CD4-positive, alpha-beta T cell (primary cell): ENCODE measurements around the gene ZNF624. TPM values are rescaled to one million over a fixed set of nuclear protein-coding genes. Genes with fewer than 3 reads are reported as not detected.

ENCODE experiments used
- ATAC-seq: fragments of 200-7000 bp; cut with Tn5 transposase; one replicate; pipeline ENCODE4 v1.10.0; 2022; ENCODE audit warnings: mild to moderate bottlenecking; ENCODE audit not compliant: poor library complexity
- CTCF ChIA-PET: fragments of 350-600 bp; sonication (Branson Sonifier 250); formaldehyde crosslinking; loops from one replicate; lab custom pipeline; 2021; ENCODE audit warnings: antibody characterized with exemption, inconsistent platforms; lab: Charles Lee
- POLR2A ChIA-PET: fragments of 350-600 bp; sonication (Branson Sonifier 250); formaldehyde crosslinking; loops from one replicate; lab custom pipeline; 2021; ENCODE audit warnings: antibody characterized with exemption, inconsistent platforms; lab: Charles Lee
- DNase-seq, 14 experiments: peaks; one replicate each; pipeline ENCODE4 v3.0.0-alpha.2; 2013 to 2020; ENCODE audit warnings: mixed read lengths in 2 of 14
- H3K27ac ChIP-seq, 2 donors: one replicate each; pipeline versions ENCODE4 v1.5.1 to v1.7.0; 2013; ENCODE audit warnings: low read length in 2 of 2, low read depth in 1 of 2, mild to moderate bottlenecking in 1 of 2
- H3K27me3 ChIP-seq, 2 experiments: 1 replicate in 1 of 2; 2 replicates in 1 of 2; pipeline versions ENCODE4 v1.6.1 to v1.7.0; 2013; ENCODE audit warnings: low read length in 2 of 2, control low read depth in 1 of 2, mild to moderate bottlenecking in 1 of 2, moderate library complexity in 1 of 2; ENCODE audit not compliant: insufficient read depth in 2 of 2, control insufficient read depth in 1 of 2
- H3K36me3 ChIP-seq: one replicate; pipeline ENCODE4 v1.6.1; 2013; ENCODE audit warnings: low read length, control low read depth; ENCODE audit not compliant: insufficient read depth
- H3K4me1 ChIP-seq: one replicate; pipeline ENCODE4 v1.6.1; 2013; ENCODE audit warnings: low read length, control low read depth; ENCODE audit not compliant: insufficient read depth
- H3K4me3 ChIP-seq: one replicate; pipeline ENCODE4 v1.5.1; 2013; ENCODE audit warnings: mild to moderate bottlenecking, low read length, moderate library complexity
- H3K9me3 ChIP-seq, 2 experiments: 1 replicate in 1 of 2; 2 replicates in 1 of 2; pipeline versions ENCODE4 v1.6.1 to v1.7.0; 2013; ENCODE audit warnings: low read length in 2 of 2, mild to moderate bottlenecking in 2 of 2, control low read depth in 1 of 2, moderate library complexity in 1 of 2; ENCODE audit not compliant: control insufficient read depth in 1 of 2, insufficient read depth in 1 of 2
- H3K27ac Mint-ChIP-seq: one replicate; pipeline ENCODE4 v1.8.0; 2020; ENCODE audit warnings: mixed read lengths
- H3K27me3 Mint-ChIP-seq: one replicate; pipeline ENCODE4 v1.8.0; 2021; ENCODE audit warnings: mixed read lengths
- H3K36me3 Mint-ChIP-seq: one replicate; pipeline ENCODE4 v1.8.0; 2021; ENCODE audit warnings: low read depth, mixed read lengths
- H3K4me1 Mint-ChIP-seq: one replicate; pipeline ENCODE4 v1.8.0; 2021; ENCODE audit warnings: low read depth, mixed read lengths
- H3K4me3 Mint-ChIP-seq: one replicate; pipeline ENCODE4 v1.8.0; 2020; ENCODE audit warnings: mild to moderate bottlenecking, mixed read lengths
- H3K9me3 Mint-ChIP-seq: one replicate; pipeline ENCODE4 v1.8.0; 2020; ENCODE audit warnings: mixed read lengths
- CTCF ChIP-seq: fragments of 200-600 bp; IDR thresholded peaks from one replicate; pipeline ENCODE4 v1.8.0; 2022; ENCODE audit warnings: antibody characterized with exemption, mild to moderate bottlenecking
- intact Hi-C, 2 experiments: fragments of 100-400 bp; cut with DNase I in 1 of 2; cut with micrococcal nuclease in 1 of 2; formaldehyde crosslinking; loops; one replicate each; pipeline versions ENCODE4 v1.15.1 to v1.9.0; 2023 to 2025; cut with DNase I, micrococcal nuclease
- total RNA-seq, 174 experiments: library from RNA in 2 of 174; stranded (reverse) in 2 of 174; gene quantifications; one replicate each; pipeline ENCODE4 v1.2.3 and lab custom pipeline; 2021 to 2026

Gene ZNF624
- total RNA-seq, 2 experiments from 2014 or later, result 2.8 to 3.2 TPM

DNA sequence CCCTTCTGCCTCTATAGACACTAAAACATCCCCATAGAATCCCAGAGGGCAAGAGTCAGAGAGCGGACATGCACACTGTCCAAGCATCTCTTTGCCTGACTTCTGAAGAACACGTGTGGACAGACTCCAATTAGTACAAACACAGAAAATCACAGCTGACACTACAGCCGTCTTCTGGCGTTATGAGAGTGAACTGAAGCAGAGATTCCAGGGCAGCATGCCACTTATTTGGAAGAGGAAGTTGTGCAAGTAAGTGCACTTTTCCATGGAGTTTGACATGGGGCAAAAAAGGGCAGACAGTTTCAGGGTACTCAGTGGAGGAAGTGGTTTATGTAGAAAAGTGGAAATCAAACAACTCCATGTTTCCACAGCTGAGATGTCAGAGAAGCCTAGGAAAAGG lies 67.9 kb downstream of the ZNF624 start:
- POLR2A ChIA-PET, result no interaction called here
- Histone ChIP-seq H3K4me1 (peaks cover 24% of the 10 kb centered on the region), H3K36me3 (no peaks in the 10 kb centered on the region), H3K9me3 (no peaks in the 10 kb centered on the region), H3K27me3 (peaks cover 0 to 3% of the 10 kb centered on the region in 2 experiments), H3K27ac (no peak overlapping the region), H3K4me3 (no peak overlapping the region)
- ATAC-seq, result no peak
- no peak for TF ChIP-seq CTCF
- H3K9me3 Mint-ChIP-seq, result no peaks in the 10 kb centered on the region
- intact Hi-C loops, result loop anchor here (2.0 to 5.0 kb wide), 3 partner anchors 17 to 208 kb away; partner anchors contain the start of genes ZNF287 (in 2 of the 2) and ZNF624 (in 1 of the 2)
- peaks cover 58% of the 10 kb centered on the region for H3K27me3 Mint-ChIP-seq
- H3K27ac Mint-ChIP-seq, result no peak overlapping the region
- CTCF ChIA-PET, result interaction anchor here (1.5 kb wide), 1 partner anchor 49 kb away, joined by 5 read pairs; no protein-coding TSS in a partner anchor
- peaks cover 25% of the 10 kb centered on the region for H3K4me1 Mint-ChIP-seq
- no peak for DNase-seq
- H3K36me3 Mint-ChIP-seq, result no peaks in the 10 kb centered on the region
- no peak overlapping the region for H3K4me3 Mint-ChIP-seq

GRCh38 chr17:16584273-16584995 lies 69.2 kb downstream of the ZNF624 start:
- peak; percentile 89 for TF ChIP-seq CTCF
- intact Hi-C loops, result loop anchor here (1.0 to 2.0 kb wide), 2 partner anchors 16 to 49 kb away; partner anchors contain the start of gene ZNF287 (in 2 of the 2)
- H3K4me3 Mint-ChIP-seq, result peak overlapping the region; percentile 75

GRCh38 chr17:16583781-16584180 lies 69.9 kb downstream of the ZNF624 start:
- Mint-ChIP-seq H3K9me3 (no peaks in the 10 kb centered on the region), H3K4me3 (peak overlapping the region; percentile 75), H3K4me1 (peaks cover 25% of the 10 kb centered on the region), H3K27ac (peak overlapping the region; percentile 72), H3K27me3 (peaks cover 60% of the 10 kb centered on the region), H3K36me3 (no peaks in the 10 kb centered on the region)
- DNase-seq (no peak), ATAC-seq (peak; percentile 14)
- no peaks in the 10 kb centered on the region for H3K9me3 ChIP-seq
- intact Hi-C loops, result loop anchor here (1.0 to 2.0 kb wide), 2 partner anchors 15 to 48 kb away; partner anchors contain the start of gene ZNF287 (in 2 of the 2)
- peak overlapping the region; percentile 49 for H3K4me3 ChIP-seq
- no peaks in the 10 kb centered on the region for H3K36me3 ChIP-seq
- no peak for TF ChIP-seq CTCF
- ChIA-PET POLR2A (interaction anchor here (1.3 to 2.3 kb wide), 2 partner anchors 14 to 47 kb away, joined by 10 to 19 read pairs; partner anchors contain the start of gene ZNF287), CTCF (interaction anchor here (0.7 to 1.8 kb wide), 12 partner anchors 10 to 209 kb away, joined by 3 to 23 read pairs (median 4); partner anchors contain the start of gene ZNF287)
- H3K27ac ChIP-seq, result peak overlapping the region; percentile 57 to 64
- peaks cover 0 to 6% of the 10 kb centered on the region in 2 experiments for H3K27me3 ChIP-seq
- peaks cover 16% of the 10 kb centered on the region for H3K4me1 ChIP-seq

More at GRCh38 chr17:16584273-16584995, 69.2 kb downstream of the ZNF624 start:
- H3K27me3 ChIP-seq, result peaks cover 0 to 6% of the 10 kb centered on the region in 2 experiments
- H3K27ac ChIP-seq, result peak overlapping the region in 1 of 2 donors; percentile 57
- no peaks in the 10 kb centered on the region for H3K36me3 ChIP-seq
- Mint-ChIP-seq H3K4me1 (peaks cover 25% of the 10 kb centered on the region), H3K36me3 (no peaks in the 10 kb centered on the region), H3K27ac (peak overlapping the region; percentile 72), H3K9me3 (no peaks in the 10 kb centered on the region), H3K27me3 (peaks cover 57% of the 10 kb centered on the region)
- H3K4me3 ChIP-seq, result peak overlapping the region; percentile 49
- ATAC-seq (peak; percentile 97), DNase-seq (peak; percentile 89 to 97 (median 92))
- ChIA-PET CTCF (interaction anchor here (0.7 to 1.8 kb wide), 15 partner anchors 9 to 296 kb away, joined by 3 to 23 read pairs (median 4); partner anchors contain the start of genes CCDC144A and ZNF287), POLR2A (interaction anchor here (0.5 to 2.3 kb wide), 5 partner anchors 15 to 204 kb away, joined by 3 to 19 read pairs (median 5); partner anchors contain the start of genes LRRC75A, UBB and ZNF287)
- peaks cover 23% of the 10 kb centered on the region for H3K4me1 ChIP-seq
- no peaks in the 10 kb centered on the region for H3K9me3 ChIP-seq
